Stimulated activated naive CD8-positive, alpha-beta T cell treated with anti-CD3 and anti-CD28 coated beads, Interleukin-15, Interleukin-2, amounts not matched to agents 100 ng/mL and 50 ng/mL, for 24 hours (primary cell): ENCODE data around the gene CATSPER4.
A peak's percentile ranks its signal among the peaks of the same experiment; 100 is the strongest.

Experiments used
- H3K27ac Mint-ChIP-seq: one replicate; pipeline ENCODE4 v1.8.0; 2021; ENCODE audit warnings: mild to moderate bottlenecking, mixed read lengths
- H3K27me3 Mint-ChIP-seq: one replicate; pipeline ENCODE4 v1.8.0; 2021; ENCODE audit warnings: mixed read lengths
- H3K36me3 Mint-ChIP-seq: one replicate; pipeline ENCODE4 v1.8.0; 2021; ENCODE audit warnings: low read depth, mixed read lengths
- H3K4me1 Mint-ChIP-seq: one replicate; pipeline ENCODE4 v1.8.0; 2021; ENCODE audit warnings: low read depth, mixed read lengths
- H3K4me3 Mint-ChIP-seq: one replicate; pipeline ENCODE4 v1.8.0; 2021; ENCODE audit warnings: mild to moderate bottlenecking, mixed read lengths
- H3K9me3 Mint-ChIP-seq: one replicate; pipeline ENCODE4 v1.8.0; 2021; ENCODE audit warnings: mixed read lengths

The CATSPER4 gene

DNA sequence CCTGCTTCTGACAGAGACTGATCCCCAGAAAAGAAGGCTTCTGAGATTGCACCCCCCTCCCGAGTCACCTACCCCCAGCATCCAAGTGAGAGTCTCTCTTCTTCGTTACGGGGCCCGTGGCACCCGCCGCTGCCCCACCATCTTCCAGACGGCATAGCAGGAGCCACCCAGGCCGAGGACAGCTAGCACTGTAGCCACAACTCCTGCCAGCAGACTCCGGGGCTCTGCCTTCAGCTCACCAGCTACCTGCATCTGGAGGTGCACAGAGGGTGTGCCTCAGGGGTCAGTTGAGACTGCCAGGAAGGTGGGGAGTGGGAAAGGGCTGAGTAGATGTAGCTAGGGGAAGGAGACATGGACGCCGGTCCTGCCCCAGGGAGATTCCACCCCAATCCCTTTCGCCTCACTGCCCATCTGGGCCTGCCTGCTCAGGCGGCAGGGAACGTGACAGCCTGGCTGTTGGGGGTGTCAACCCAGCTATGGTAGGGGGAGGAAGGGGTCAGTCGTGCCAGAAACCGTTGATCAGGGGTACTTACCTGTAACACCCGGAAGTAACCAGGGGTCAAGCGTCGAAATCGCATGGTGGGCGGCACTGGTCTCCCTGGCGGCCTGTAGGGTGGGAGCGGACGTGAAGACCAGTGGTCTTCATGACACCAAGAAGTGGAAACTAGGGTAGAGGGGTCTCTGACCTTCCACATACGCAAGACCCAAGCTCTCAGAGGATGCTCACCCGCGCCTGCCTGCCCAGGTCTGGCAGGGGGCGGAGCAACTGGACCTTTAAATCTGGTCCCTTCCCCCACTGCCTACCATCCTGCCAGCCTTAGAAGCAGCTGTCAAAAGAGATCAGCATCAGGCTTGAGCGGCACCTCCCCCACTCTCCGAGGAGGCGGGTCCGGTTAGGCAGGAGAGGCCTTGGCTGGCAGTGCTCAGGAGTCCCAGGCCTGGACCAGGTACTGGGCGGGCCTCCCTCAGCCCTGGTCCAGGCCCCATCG is 19.0 kb upstream of the CATSPER4 start, which contains the start of gene ZNF593OS:
Gene ZNF593OS, minus strand, starts transcription at position 749 of the 989 bp plus-strand sequence. Its CDS starts 171 bp downstream, at position 578.
- H3K36me3 Mint-ChIP-seq = peaks cover 3% of the 10 kb centered on the region
- peaks cover 13% of the 10 kb centered on the region for H3K4me1 Mint-ChIP-seq
- H3K27me3 Mint-ChIP-seq = no peaks in the 10 kb centered on the region
- no peaks in the 10 kb centered on the region for H3K9me3 Mint-ChIP-seq
- H3K27ac Mint-ChIP-seq = no peak within 1 kb of the TSS
- peak within 1 kb of the TSS; percentile 95 for H3K4me3 Mint-ChIP-seq

DNA sequence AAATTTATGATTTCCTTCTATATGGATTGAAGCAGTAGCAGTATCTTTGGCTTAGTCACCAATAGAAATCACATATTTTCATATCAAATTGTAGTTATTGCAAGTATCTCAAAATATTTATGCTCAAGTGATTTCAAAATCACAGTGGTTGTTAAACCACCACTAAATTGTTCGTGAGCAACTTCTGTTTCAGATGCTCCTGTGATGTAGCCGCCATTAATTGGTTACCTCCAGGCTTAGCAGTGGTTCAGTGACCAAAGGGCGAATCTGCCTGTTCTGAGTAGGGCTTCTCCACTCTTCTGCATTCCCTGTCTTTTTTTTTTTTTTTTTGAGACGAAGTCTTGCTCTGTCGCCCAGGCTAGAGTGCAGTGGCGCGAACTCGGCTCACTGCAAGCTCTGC is 15.1 kb upstream of the CATSPER4 start:
- no peak overlapping the region for H3K4me3 Mint-ChIP-seq
- H3K27ac Mint-ChIP-seq = no peak overlapping the region
- H3K27me3 Mint-ChIP-seq = no peaks in the 10 kb centered on the region
- no peaks in the 10 kb centered on the region for H3K9me3 Mint-ChIP-seq
- peaks cover 11% of the 10 kb centered on the region for H3K4me1 Mint-ChIP-seq
- H3K36me3 Mint-ChIP-seq = peaks cover under 1% of the 10 kb centered on the region

GRCh38 chr1:26177182-26177684 is 13.2 kb upstream of the CATSPER4 start, which contains the start of gene CNKSR1:
Gene CNKSR1 (plus strand): TSS chr1:26177491. CDS start chr1:26177548, 57 bp downstream.
- Mint-ChIP-seq H3K27me3 (no peaks in the 10 kb centered on the region), H3K4me1 (peaks cover 6% of the 10 kb centered on the region), H3K27ac (no peak within 1 kb of the TSS), H3K9me3 (no peaks in the 10 kb centered on the region), H3K4me3 (peak within 1 kb of the TSS; percentile 26), H3K36me3 (no peaks in the 10 kb centered on the region)

GRCh38 chr1:26180010-26180506 is 10.3 kb upstream of the CATSPER4 start:
- no peak overlapping the region for H3K27ac Mint-ChIP-seq
- H3K27me3 Mint-ChIP-seq = no peaks in the 10 kb centered on the region
- no peaks in the 10 kb centered on the region for H3K36me3 Mint-ChIP-seq
- H3K4me1 Mint-ChIP-seq = peaks cover 6% of the 10 kb centered on the region
- H3K4me3 Mint-ChIP-seq = no peak overlapping the region
- H3K9me3 Mint-ChIP-seq = no peaks in the 10 kb centered on the region

- H3K9me3 Mint-ChIP-seq = no peaks in the 10 kb centered on the region
- H3K4me3 Mint-ChIP-seq = no peak overlapping the region
Observed at GRCh38 chr1:26181586-26182382, 8.6 kb upstream of the CATSPER4 start.

GRCh38 chr1:26182383-26182696 is 8.1 kb upstream of the CATSPER4 start:
- Mint-ChIP-seq H3K36me3 (no peaks in the 10 kb centered on the region), H3K27ac (no peak overlapping the region), H3K4me1 (peaks cover 6% of the 10 kb centered on the region), H3K9me3 (no peaks in the 10 kb centered on the region), H3K4me3 (no peak overlapping the region), H3K27me3 (no peaks in the 10 kb centered on the region)

More at GRCh38 chr1:26181586-26182382, 8.6 kb upstream of the CATSPER4 start:
- H3K27ac Mint-ChIP-seq = no peak overlapping the region
- no peaks in the 10 kb centered on the region for H3K36me3 Mint-ChIP-seq
- no peaks in the 10 kb centered on the region for H3K27me3 Mint-ChIP-seq
- H3K4me1 Mint-ChIP-seq = peaks cover 6% of the 10 kb centered on the region

- Mint-ChIP-seq H3K9me3 (no peaks in the 10 kb centered on the region), H3K4me3 (no peak overlapping the region), H3K27me3 (no peaks in the 10 kb centered on the region), H3K36me3 (no peaks in the 10 kb centered on the region), H3K27ac (no peak overlapping the region), H3K4me1 (peaks cover 6% of the 10 kb centered on the region)
Observed at GRCh38 chr1:26184086-26184485, 6.3 kb upstream of the CATSPER4 start.

DNA sequence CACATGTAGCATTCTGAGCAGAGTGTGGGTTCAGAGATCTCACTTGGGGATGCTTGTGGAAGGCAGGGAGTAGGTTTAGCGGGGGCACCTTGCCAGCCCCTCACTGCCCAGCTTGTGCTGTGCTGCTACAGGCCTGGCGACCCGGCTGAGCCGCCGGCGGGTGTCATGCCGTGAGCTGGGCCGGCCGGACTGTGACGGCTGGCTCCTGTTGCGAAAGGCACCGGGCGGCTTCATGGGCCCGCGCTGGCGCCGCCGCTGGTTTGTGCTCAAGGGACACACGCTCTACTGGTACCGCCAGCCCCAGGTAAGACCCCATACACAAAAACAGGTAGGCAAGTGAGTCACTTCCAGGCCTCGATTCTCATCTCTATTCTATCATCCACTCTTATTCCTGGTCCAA is 5.5 kb upstream of the CATSPER4 start:
- Mint-ChIP-seq H3K9me3 (no peaks in the 10 kb centered on the region), H3K27ac (no peak overlapping the region), H3K4me3 (no peak overlapping the region), H3K36me3 (no peaks in the 10 kb centered on the region), H3K4me1 (peaks cover 6% of the 10 kb centered on the region), H3K27me3 (no peaks in the 10 kb centered on the region)

GRCh38 chr1:26187882-26188281 is 2.5 kb upstream of the CATSPER4 start:
- Mint-ChIP-seq H3K4me3 (no peak overlapping the region), H3K27ac (no peak overlapping the region), H3K27me3 (no peaks in the 10 kb centered on the region), H3K36me3 (no peaks in the 10 kb centered on the region), H3K4me1 (peaks cover 8% of the 10 kb centered on the region), H3K9me3 (no peaks in the 10 kb centered on the region)

DNA sequence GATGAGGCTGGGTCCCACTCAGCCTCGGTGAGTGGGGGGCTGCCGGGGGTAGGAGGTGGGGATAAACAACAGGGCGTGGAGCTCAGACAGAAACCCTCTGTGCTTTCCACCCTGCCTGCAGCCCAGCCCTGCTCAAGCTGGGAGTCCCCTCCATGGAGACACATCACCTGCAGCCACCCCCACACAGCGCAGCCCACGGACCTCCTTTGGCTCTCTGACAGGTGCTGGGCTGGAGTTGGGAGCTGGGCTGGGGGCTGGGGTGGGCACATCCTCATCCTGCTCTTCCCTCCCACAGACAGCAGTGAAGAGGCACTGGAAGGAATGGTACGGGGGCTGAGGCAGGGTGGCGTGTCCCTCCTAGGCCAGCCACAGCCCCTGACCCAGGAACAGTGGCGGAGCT is 1.9 kb upstream of the CATSPER4 start:
- Mint-ChIP-seq H3K9me3 (no peaks in the 10 kb centered on the region), H3K36me3 (no peaks in the 10 kb centered on the region), H3K4me1 (peaks cover 8% of the 10 kb centered on the region), H3K4me3 (no peak overlapping the region), H3K27me3 (no peaks in the 10 kb centered on the region), H3K27ac (no peak overlapping the region)

GRCh38 chr1:26189331-26189730 is 1.1 kb upstream of the CATSPER4 start:
- H3K4me1 Mint-ChIP-seq = peaks cover 8% of the 10 kb centered on the region
- no peaks in the 10 kb centered on the region for H3K36me3 Mint-ChIP-seq
- H3K27me3 Mint-ChIP-seq = no peaks in the 10 kb centered on the region
- H3K27ac Mint-ChIP-seq = no peak overlapping the region
- no peaks in the 10 kb centered on the region for H3K9me3 Mint-ChIP-seq
- H3K4me3 Mint-ChIP-seq = no peak overlapping the region

GRCh38 chr1:26189751-26190275 is 589 bp upstream of the CATSPER4 start:
- no peak overlapping the region for H3K27ac Mint-ChIP-seq

GRCh38 chr1:26191739-26192138 is 1.3 kb downstream of the CATSPER4 start:
- Mint-ChIP-seq H3K36me3 (no peaks in the 10 kb centered on the region), H3K9me3 (no peaks in the 10 kb centered on the region), H3K4me3 (no peak overlapping the region), H3K4me1 (peaks cover 8% of the 10 kb centered on the region), H3K27ac (peak overlapping the region; percentile 73), H3K27me3 (no peaks in the 10 kb centered on the region)

More at GRCh38 chr1:26189751-26190275, 589 bp upstream of the CATSPER4 start:
- no peaks in the 10 kb centered on the region for H3K36me3 Mint-ChIP-seq
- H3K27me3 Mint-ChIP-seq = no peaks in the 10 kb centered on the region
- no peaks in the 10 kb centered on the region for H3K9me3 Mint-ChIP-seq
- H3K4me3 Mint-ChIP-seq = no peak overlapping the region
- H3K4me1 Mint-ChIP-seq = peaks cover 8% of the 10 kb centered on the region

DNA sequence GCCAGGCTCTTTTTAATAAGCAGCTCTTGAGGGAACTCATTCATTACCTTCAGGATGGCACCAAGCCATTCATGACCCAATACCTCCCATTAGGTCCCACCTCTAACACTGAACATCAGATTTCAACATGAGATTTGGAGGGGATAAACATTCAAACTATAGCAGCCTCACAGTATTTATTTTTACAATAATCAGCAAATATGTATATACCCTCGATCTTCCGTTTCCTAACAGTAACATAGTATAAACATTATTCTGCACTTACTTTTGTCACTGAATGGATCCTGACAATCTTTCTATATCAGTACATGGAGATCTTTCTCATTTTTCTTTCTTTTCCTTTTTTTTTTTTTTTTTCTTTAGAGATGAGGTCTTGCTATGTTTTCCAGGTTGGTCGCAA is 5.4 kb downstream of the CATSPER4 start:
- H3K27me3 Mint-ChIP-seq = no peaks in the 10 kb centered on the region
- no peaks in the 10 kb centered on the region for H3K36me3 Mint-ChIP-seq
- no peaks in the 10 kb centered on the region for H3K9me3 Mint-ChIP-seq
- no peak overlapping the region for H3K27ac Mint-ChIP-seq
- H3K4me1 Mint-ChIP-seq = peaks cover 13% of the 10 kb centered on the region
- H3K4me3 Mint-ChIP-seq = no peak overlapping the region
